GM21576 (cell line): Measurements from ENCODE around the gene DOCK10.
"Not testable (repeated sequence)": the region's sequence is repeated elsewhere in the genome, so short reads cannot be mapped to it uniquely, and the experiment has no call there.

ENCODE experiments used
- ATAC-seq: cut with Tn5 transposase; IDR thresholded peaks from one replicate; pipeline ENCODE4 v1.9.1; 2021; ENCODE audit warnings: mild to moderate bottlenecking, moderate library complexity; ENCODE audit not compliant: unreplicated experiment

DOCK10 gene

DNA sequence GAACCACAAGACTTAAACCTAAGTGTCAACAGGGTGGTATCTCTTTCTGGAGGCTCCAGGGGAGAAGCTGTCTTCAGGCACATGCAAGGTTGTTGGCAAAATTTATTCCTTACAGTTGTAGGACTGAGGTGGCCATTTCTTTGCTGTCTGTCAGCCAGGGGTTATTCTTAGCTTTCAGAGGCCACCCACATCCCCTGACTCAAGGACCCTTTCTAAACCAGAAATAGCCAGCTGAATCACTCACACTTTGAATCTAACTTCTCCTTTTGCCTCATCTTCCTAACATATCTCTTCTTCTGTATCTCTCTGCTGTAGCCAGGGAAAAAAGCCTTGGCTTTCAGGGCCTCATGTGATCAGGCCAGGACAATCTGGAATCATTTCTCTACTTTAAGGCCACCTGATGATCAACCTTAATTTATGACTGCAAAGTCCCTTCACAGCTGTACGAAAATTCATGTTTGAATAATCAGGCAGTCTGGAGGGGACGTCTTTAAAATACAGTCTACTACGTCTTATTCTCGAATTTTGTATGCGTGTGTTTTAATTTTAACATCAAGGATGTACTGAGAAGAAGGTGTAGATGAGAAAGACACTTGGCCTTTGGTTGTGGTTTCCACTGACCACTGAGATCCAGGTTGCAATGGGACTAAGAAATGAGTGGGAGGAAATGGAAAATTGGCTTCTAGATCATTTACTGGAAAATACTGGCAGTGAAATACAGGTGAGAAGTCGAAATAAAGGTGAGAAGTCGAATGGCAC, 90.4 kb downstream of the DOCK10 start:
- peak; percentile 22 for ATAC-seq

DNA sequence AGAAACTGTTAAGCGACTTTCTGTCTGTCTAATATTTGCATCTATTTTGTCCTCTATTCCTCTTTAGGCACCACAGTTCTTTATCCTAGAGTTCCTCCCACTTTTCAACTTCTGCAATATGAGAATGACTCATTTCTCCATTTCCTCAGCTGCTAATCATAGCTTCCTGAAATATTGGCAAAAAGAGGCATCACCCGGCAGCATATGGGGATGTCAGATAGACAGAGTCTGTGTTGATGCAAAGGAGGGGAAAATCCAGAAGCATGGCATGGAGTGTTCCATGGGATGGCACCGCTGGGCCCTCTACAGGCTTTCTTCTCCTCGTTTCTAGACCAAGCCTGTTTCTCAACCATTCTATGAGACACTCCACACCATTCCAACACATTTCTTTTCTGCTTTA, 93.4 kb downstream of the DOCK10 start:
- no peak for ATAC-seq

DNA sequence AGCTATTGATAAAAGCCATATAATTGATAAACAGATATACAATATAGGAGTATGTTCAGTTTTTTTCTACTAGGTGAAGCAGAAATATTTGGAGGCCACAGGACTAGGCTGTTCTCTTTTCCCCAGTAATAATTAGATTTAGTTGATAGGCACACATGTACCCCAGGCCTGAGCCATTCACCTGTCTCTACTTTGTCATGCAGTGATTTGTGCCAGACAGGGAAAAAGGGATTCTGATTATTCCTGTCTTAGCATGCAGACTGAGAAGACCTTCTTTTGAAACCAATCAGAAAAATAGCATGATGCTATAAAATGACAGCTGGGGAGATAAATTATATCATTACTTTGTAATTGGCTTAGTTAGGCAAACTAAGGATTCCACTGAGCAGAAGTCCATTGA, 94.3 kb downstream of the DOCK10 start:
- ATAC-seq: no peak

DNA sequence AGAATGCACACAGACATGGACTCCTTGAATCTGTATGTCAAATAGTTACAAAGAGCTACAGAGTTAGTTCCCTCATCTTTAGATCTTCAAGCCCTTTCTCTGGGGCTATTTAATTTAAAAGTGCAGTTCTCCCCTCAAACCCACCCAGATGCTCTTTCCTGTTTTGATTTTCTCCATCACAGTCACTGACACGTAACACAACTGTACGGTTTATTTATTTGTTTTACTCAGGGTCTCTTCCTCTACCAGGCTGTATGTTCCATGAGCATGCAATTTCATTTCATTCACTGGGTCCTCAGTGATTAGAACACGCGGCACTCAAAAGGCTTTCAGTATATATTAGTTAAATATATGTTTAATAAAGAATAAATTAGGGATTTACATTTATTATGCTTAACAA, 94.7 kb downstream of the DOCK10 start:
- ATAC-seq: no peak

DNA sequence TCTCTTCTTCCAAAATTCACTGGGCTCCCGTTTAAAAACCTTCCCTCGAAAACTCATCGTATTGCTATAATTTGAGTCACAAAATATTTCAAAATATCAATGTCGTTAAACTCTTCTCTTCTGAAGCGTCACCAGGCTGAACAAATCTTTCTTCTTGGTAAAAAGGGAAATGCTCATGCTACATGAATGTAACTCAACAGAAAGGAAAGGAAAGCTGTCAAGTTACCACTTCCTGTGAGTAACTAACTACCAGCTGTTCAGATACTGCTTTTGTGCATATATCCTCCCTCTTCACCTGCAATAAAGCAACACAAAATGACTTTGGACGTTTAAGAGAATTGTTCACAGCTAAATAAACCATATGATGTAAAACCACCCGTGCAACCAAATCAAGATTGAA, 95.4 kb downstream of the DOCK10 start:
- ATAC-seq: peak; percentile 69

DNA sequence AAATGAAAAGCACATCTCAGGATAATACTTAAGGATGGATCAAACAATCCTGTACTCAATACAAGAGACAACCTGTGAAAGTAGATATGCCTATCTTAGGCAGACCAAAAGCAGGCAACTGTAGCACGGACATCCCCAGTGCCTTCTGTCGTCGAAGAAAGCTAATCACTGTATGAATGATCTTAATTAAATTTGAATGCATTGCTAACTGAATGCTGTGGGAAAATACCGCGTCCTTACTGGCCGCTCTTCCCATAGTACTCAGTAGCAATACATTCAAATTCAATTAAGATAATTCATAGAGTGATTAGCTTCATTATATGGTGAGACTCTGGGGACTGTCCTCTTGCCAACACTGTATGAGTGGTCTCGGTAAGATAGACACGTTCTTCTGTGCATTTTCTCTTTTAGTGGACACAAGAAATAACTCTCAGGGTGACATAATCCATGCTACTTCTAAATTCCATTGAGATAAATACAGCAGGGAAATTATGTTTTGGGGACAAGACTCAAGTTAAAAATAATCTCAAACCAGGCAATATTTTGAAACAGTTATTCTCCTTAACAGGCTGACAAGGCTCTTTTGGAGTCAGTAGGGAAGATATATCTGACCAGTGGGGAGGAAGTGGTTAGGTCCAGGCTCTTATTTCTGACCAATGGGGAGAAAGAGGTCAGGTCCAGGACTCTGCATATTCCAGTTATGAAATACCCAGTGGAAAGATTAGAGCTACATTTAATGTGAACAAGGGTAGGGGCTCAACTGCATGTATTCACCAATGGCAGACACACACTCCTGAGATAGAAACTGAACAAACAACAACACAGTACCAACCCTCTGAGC, 97.3 kb downstream of the DOCK10 start:
- ATAC-seq: no peak

DNA sequence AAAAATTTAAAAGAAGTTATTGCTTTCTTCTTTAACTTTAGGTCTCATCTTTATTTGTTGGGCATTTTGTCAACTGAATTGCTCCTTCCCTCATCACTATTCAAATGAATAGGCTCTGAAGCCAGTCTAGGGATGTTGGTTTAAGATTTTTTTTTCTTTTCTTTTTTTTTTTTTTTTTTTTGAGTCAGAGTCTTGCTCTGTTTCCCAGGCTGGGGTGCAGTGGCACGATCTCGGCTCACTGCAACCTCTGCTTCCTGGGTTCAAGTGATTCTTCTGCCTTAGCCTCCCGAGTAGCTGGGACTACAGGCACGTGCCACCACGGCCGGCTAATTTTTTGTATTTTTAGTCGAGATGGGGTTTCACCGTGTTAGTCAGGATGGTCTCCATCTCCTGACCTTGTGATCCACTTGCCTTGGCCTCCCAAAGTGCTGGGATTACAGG, 98.6 kb downstream of the DOCK10 start:
- ATAC-seq: not testable (repeated sequence)

DNA sequence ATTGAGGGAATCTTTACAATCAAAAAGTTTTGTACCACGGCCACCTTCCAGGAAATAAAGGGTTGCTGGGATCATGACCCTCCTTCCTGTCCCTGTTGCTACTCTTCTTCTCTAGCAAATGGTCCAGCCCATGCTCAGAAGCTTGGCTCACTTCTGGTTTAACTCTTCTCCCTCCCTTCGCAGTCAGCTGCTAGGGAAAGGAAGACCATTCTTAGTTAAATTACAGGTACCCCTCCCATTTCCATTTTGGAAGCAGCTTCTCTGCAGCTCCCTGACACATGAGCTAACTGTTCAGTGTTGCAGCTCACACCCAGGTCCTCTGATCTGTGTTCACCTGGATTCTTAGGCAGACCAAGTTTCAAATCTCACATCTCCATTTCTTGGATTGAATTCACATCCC, 100.3 kb downstream of the DOCK10 start:
- no peak for ATAC-seq

DNA sequence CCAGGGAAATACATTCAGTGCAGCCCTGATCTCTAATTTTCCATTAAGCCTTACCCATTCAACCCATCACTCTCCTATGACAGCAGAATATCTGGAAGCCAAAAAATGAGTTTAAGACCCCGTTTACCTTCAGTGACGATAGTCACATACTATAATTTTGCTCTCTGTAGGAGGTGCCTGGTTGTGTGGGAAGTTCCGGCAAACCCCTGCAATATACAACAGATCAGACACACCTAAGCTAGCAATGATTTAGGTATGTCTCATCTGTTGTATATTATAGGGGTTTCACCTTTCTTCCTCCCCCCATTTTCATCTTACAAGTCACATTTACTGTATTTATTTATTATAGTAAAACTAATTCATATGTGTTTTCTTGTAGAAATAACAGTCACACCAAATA, 101.7 kb downstream of the DOCK10 start:
- no peak for ATAC-seq

DNA sequence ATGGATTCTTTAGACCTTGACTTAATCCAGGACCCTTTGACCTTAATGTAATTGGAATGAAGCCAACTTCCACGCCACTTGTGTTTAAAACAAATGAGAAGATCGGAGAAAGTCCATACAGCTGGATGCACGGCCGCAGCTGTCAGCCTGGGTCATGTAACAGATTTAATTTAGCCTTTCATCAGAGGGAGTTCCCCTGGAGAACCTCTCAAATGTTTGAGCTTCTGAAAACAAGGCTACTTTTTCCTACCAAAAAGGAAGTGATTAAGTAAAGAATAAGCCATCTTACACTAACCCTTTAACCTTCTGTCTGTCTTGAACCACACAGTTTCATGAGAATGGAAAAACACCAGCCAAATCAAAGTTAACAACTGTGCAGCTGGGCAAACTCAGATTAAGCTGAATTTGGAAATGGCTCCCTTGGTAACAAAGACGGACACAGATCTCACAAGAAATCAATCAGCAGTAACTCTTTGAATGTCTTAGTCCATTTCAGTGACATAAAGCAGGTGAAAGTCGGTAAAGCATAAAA, 103.6 kb downstream of the DOCK10 start:
- peak; percentile 43 for ATAC-seq

DNA sequence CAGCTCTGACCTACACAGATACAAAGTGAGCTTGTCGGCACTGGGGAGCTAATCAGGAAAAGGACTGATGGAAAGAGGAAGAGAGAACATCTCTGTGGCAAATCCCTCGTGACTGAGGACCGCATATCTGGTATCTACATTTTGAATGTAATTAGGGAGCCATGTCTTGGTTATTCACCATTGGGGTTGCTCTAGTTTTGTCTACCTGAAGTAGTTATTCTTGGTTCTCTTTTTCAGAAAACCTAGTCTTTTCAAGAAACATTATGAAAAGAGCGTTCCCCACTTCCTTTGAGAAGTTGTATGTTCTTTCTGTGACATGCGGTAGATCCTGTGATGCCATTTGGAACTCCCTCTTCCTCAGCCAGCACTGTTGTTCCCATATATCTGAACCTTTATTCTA, 104.4 kb downstream of the DOCK10 start:
- ATAC-seq: peak; percentile 88

DNA sequence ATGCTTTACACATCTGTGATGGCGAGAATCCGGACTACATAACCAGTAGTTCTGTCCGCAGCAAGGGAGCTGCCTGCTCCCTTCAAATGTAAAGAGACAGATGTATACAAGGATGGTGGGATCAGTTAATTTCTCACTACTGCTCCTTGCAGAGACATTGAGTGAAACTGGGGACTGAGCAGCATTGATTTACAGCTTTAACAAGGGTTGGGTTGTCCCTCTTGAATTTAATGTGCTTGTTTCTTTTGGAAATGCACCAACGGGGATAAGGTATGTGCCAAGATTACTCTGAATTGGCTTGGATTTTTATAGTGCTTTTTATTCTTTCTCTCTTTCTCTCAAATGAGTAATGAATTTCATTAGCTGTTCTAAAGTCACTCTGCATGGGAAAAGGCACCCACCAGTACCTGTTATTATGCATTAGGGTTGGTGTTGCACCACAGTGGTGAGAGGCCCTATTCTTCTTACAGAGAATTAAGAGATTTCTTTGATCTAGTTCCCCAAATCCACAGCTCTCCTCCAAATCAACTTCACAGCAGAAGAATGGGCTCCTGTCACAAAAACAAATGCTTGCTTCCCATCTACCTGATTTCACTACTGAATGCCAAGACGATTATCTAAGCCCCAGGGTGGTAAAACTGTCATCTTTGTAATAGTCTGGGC, 107.6 kb downstream of the DOCK10 start:
- ATAC-seq: no peak

DNA sequence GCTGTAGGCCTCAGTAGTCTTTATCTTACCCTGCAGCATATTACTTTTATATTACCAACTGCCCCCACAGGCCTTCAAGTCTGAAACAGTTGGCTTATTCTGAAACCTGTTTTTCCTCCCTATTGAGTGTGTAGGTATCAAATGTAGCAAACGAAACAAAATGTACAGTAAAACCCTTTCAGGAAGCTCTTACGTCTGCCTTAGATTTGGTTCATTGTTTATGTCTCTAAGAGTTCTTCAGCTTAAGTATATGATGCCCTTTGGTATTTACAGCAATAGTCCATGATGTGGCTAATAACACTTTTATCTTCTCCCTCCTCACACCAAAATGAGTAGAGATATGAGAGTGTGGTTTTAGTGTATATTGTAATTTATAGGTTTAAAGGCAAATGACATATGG, 108.8 kb downstream of the DOCK10 start:
- no peak for ATAC-seq

DNA sequence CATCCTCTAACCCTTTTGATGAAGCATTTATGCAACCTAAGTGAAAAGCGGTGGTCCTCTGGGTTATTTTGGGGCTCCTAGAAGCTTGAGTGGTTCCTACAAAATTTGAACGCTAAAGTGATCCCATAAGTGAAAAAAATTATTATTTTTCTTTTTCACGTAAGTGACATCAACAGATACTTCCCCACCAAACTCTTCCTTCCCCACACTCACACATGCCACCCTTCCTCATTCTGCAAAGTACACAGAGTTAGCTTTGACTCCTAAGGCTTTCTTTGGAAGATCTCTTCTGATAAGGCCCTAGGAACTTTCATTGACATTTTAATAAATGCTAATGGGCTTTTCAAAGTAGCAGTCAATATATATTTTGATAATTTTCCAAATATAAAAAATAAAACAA, 109.7 kb downstream of the DOCK10 start:
- ATAC-seq: no peak

DNA sequence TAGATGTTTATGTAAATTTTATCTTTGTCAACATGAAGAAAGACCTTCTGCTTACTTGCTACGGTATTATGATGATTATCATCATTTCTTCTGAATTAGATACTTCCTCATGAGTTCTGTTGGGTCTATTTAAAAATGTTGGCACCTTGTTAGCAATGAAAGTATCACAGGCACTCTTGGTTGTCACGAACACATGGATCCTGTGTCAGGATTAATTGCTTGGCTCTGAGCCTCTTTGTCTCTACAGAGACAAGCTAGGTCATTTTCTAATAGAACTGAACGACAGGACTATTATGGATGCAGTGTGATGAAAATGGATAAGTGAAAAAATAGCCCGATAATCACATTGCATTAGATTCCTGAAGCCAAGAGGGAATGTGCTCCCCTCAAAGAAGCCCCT, 110.3 kb downstream of the DOCK10 start:
- ATAC-seq: no peak

DNA sequence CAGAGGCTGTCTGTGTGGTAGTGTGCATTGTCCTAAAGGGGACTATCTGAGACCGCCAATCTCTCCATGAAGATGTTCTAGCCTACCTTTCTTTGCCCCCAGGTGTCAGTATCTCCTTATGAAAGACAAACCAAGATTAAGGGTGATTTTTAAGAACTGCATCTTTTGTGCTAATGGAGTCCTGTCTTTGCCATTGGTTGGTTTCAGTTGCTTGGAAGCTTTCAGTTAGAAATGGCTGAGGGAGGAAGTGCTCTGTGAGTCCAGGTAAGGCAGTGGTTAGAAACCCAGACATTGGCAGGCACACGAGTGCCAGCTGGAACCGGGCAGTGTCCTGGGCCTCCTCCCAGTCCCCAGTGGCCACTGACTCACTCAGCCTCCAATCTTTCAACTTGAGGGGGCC, 111.3 kb downstream of the DOCK10 start:
- ATAC-seq: no peak

DNA sequence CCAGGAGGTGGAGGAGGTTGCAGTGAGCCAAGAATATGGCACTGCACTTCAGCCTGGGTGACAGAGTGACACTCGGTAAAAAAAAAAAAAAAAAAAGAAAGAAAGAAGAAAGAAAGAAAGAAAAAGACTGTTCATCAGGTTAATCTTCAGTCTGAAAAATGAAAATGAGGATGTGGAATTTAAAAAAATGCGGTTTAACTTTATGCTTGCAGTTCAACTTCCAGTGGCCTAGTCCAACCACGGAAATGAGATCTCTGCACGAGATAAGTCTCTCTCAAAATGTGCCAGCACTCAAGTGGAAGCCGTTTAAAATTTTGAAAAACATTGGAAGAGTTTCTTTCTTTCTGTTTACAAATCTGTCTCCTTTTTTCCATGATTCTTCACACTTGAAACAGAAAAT, 112.1 kb downstream of the DOCK10 start:
- ATAC-seq: no peak

DNA sequence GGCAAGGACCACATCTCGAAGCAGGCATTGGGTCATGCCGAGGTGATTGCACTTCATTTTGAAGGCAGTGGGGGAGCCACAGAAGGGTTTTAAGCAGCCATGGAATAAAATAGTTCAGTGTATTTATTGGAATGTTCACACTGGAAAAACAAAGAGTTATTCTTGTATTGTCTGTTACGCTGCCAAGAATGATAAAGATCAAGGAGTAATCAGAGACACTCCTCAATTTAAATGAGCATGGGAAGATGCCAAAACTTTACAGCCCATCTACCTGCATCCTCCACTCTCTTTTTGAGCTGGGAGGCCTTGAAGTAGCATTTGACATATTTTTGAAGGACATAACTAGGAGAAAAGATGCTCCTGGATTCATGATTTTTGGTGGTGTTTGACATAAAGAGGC, 112.8 kb downstream of the DOCK10 start:
- ATAC-seq: no peak

DNA sequence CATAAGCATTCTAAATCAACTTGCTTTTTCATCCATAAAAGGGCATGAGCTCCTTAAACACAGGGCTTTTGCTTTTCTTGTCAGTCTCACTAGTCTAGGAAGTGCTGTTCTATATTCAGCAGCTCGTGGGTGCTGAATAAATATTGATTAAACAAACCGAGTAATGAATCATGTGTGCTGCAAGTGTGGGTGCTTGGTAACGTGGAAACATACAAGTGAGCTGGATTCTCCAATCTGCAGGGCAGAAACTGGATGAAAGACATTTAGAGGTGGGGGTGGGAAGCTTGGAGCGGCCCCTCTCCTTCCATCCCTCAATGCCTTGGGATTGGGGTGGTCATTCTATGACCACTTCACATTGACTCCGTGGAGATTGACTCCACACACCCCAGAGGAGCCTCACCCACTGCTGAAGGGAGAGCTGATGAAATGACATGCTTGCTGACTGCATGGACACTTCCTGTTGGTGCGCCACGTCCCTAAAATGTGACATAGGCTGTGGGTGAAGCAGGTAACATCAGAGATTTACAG, 114.6 kb downstream of the DOCK10 start:
- ATAC-seq: no peak

DNA sequence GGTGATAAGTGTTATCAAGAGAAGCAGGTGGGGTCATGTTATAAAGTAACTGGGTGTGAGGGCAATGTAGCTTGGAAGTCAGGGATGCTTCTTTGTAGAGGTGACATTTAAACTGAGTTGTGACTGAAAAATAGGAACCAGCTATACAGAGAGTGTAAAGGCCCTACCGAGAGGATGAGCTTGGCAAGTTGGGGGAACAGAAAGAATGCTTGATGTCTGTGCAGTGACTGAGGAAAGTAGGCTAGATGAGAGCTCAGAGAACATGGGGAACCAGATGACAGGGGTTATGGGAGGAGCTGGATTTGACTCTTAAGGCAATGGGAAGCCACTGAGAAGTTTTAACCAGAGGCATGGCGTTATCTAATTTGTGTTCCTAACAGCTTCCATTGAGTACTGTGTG, 115.3 kb downstream of the DOCK10 start:
- ATAC-seq: no peak

DNA sequence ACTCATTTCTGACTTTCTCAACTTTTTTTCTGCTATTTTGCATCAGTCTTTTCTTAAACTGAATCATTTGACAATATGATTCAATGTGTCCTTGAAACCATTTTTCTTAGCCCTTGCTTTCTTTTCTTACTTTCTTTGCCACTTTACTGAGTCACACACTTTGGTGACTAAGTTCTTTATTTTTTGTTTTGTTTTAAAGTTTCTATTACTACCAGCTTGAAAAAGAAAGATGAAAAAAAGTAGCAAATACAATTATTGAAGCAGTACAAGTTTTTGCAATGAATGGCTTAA, 116.5 kb downstream of the DOCK10 start:
- peak; percentile 25 for ATAC-seq
